ENCODE data around the gene EPC2.

The EPC2 gene, protein sequence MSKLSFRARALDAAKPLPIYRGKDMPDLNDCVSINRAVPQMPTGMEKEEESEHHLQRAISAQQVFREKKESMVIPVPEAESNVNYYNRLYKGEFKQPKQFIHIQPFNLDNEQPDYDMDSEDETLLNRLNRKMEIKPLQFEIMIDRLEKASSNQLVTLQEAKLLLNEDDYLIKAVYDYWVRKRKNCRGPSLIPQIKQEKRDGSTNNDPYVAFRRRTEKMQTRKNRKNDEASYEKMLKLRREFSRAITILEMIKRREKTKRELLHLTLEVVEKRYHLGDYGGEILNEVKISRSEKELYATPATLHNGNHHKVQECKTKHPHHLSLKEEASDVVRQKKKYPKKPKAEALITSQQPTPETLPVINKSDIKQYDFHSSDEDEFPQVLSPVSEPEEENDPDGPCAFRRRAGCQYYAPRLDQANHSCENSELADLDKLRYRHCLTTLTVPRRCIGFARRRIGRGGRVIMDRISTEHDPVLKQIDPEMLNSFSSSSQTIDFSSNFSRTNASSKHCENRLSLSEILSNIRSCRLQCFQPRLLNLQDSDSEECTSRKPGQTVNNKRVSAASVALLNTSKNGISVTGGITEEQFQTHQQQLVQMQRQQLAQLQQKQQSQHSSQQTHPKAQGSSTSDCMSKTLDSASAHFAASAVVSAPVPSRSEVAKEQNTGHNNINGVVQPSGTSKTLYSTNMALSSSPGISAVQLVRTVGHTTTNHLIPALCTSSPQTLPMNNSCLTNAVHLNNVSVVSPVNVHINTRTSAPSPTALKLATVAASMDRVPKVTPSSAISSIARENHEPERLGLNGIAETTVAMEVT

GRCh38 chr2:148643998-148644882 lies at the start of gene EPC2:
Gene EPC2, plus strand, starts transcription at chr2:148644751. Its CDS starts 267 bp downstream, at chr2:148645018.
- peaks cover 25% of the 10 kb centered on the region for H3K27me3 Mint-ChIP-seq (ENCODE audit: low read depth)
- H3K36me3 Mint-ChIP-seq (ENCODE audit: low read depth), result peaks cover 9% of the 10 kb centered on the region
- no peaks in the 10 kb centered on the region for H3K9me3 Mint-ChIP-seq
- peak within 1 kb of the TSS; percentile 97 for H3K27ac Mint-ChIP-seq
- peaks cover 26% of the 10 kb centered on the region for H3K4me1 Mint-ChIP-seq (ENCODE audit: low read depth)
- H3K4me3 Mint-ChIP-seq, result peak within 1 kb of the TSS; percentile 96

DNA sequence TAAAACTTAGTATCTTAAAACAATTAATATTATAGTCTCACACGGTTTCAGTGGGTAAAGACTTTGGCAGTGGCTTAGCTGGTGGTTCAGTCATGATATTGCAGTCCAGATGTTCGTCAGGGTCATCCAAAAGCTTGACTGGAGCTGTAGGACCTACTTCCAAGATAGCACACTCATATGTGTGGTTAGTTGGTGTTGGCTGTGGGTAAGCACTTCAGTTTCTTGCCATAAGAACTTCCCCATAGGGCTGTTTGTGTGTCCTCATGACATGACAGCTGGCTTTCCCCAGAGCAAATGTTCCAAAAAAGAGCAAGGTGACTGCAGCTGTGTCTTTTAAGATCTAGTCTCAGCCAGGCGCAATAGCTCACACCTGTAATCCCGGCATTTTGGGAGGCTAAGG lies 48.5 kb upstream of the EPC2 start:
- no peak overlapping the region for H3K4me3 Mint-ChIP-seq
- H3K9me3 Mint-ChIP-seq, result peaks cover 3% of the 10 kb centered on the region
- H3K27ac Mint-ChIP-seq, result no peak overlapping the region
- H3K27me3 Mint-ChIP-seq (ENCODE audit: low read depth), result peaks cover 15% of the 10 kb centered on the region
- peaks cover 1% of the 10 kb centered on the region for H3K4me1 Mint-ChIP-seq (ENCODE audit: low read depth)
- no peaks in the 10 kb centered on the region for H3K36me3 Mint-ChIP-seq (ENCODE audit: low read depth)

- Mint-ChIP-seq H3K4me3 (no peak overlapping the region), H3K27me3 (ENCODE audit: low read depth) (peaks cover 15% of the 10 kb centered on the region), H3K4me1 (ENCODE audit: low read depth) (peaks cover 15% of the 10 kb centered on the region), H3K27ac (no peak overlapping the region), H3K36me3 (ENCODE audit: low read depth) (peaks cover 4% of the 10 kb centered on the region), H3K9me3 (peaks cover 12% of the 10 kb centered on the region)
Measured at GRCh38 chr2:148599109-148599991, 45.2 kb upstream of the EPC2 start.

- Mint-ChIP-seq H3K27me3 (ENCODE audit: low read depth) (peaks cover 13% of the 10 kb centered on the region), H3K4me1 (ENCODE audit: low read depth) (peaks cover 15% of the 10 kb centered on the region), H3K4me3 (peak overlapping the region; percentile 25), H3K9me3 (peaks cover 11% of the 10 kb centered on the region), H3K36me3 (ENCODE audit: low read depth) (peaks cover 6% of the 10 kb centered on the region), H3K27ac (peak overlapping the region; percentile 82)
Measured at GRCh38 chr2:148602885-148603561, 41.5 kb upstream of the EPC2 start.

DNA sequence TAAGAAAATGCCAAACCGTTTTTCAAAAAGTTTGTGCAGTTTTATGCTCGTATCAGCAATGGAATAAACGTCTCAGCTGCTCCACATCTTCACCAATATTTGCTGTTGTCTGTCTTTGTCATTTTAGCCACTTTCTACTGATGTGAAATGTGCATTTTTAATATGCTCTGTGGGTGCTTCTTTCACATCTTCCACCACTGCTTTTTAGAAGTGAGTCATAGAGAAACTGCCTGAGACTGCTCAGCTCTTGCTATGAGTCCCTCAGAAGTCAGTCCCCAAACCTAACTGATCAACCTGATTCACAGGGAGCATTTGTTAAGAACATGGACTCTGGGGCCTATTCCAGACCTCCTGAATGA lies 41.0 kb upstream of the EPC2 start:
- Mint-ChIP-seq H3K27me3 (ENCODE audit: low read depth) (peaks cover 9% of the 10 kb centered on the region), H3K4me1 (ENCODE audit: low read depth) (peaks cover 15% of the 10 kb centered on the region), H3K27ac (peak overlapping the region; percentile 82), H3K36me3 (ENCODE audit: low read depth) (peaks cover 6% of the 10 kb centered on the region), H3K4me3 (peak overlapping the region; percentile 25), H3K9me3 (peaks cover 9% of the 10 kb centered on the region)

GRCh38 chr2:148604927-148605326 lies 39.6 kb upstream of the EPC2 start:
- H3K4me1 Mint-ChIP-seq (ENCODE audit: low read depth), result peaks cover 15% of the 10 kb centered on the region

GRCh38 chr2:148607566-148607965 lies 37.0 kb upstream of the EPC2 start:
- H3K4me3 Mint-ChIP-seq, result no peak overlapping the region
- H3K36me3 Mint-ChIP-seq (ENCODE audit: low read depth), result peaks cover 6% of the 10 kb centered on the region
- peaks cover 15% of the 10 kb centered on the region for H3K4me1 Mint-ChIP-seq (ENCODE audit: low read depth)
- H3K27me3 Mint-ChIP-seq (ENCODE audit: low read depth), result peaks cover 9% of the 10 kb centered on the region
- H3K27ac Mint-ChIP-seq, result no peak overlapping the region
- peaks cover 9% of the 10 kb centered on the region for H3K9me3 Mint-ChIP-seq

More at GRCh38 chr2:148604927-148605326, 39.6 kb upstream of the EPC2 start:
- peaks cover 9% of the 10 kb centered on the region for H3K9me3 Mint-ChIP-seq
- H3K4me3 Mint-ChIP-seq, result no peak overlapping the region
- H3K27me3 Mint-ChIP-seq (ENCODE audit: low read depth), result peaks cover 9% of the 10 kb centered on the region
- H3K27ac Mint-ChIP-seq, result no peak overlapping the region
- peaks cover 6% of the 10 kb centered on the region for H3K36me3 Mint-ChIP-seq (ENCODE audit: low read depth)

DNA sequence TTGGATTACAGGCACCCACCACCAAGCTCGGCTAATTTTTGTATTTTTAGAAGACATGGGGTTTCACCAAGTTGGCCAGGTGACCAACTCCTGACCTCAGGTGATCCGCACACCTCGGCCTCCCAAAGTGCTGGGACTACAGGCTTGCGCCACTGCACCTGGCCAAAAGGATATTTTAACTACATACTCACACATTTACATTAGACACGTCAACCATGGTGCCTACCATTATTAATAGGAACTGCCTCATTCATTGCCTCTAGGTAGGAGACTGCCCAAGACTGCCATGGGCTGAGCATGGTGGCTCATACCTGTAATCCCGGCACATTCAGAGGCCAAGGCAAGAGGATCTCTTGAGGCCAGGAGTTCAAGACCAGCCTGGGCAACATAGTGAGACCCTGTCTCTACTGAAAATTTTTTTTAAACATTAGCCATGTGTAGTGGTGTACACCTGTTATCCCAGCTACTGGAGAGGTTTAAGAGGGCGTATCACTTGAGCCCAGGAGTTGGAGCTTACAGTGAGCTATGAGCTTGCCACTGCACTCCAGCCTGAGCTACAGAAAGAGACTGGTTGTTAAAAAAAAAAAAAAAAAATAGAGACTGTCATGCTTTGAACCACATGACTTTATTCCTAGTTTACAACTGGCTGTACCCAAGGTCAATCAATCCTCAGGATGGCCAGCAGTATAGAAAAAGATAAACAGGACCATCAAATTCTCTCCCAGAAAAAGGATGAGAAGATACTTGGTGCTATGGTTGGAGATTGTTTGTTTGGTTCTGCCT lies 31.1 kb upstream of the EPC2 start:
- Mint-ChIP-seq H3K36me3 (ENCODE audit: low read depth) (peaks cover 4% of the 10 kb centered on the region), H3K9me3 (peaks cover 3% of the 10 kb centered on the region), H3K27me3 (ENCODE audit: low read depth) (no peaks in the 10 kb centered on the region), H3K27ac (no peak overlapping the region), H3K4me3 (no peak overlapping the region), H3K4me1 (ENCODE audit: low read depth) (peaks cover 17% of the 10 kb centered on the region)

DNA sequence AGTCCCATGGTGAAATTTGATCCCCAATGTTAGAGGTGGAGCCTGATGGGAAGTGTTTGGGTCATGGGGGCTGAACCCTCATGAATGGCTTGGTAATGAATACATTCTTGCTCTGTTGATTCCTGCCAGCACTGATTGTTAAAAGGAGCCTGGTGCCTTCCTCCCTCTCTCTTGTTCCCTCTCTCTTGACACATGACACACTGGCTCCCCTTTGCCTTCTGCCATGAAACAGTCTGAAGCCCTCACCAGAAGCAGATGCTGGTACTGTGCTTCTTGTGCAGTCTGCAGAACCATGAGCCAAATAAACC lies 30.6 kb upstream of the EPC2 start:
- Mint-ChIP-seq H3K36me3 (ENCODE audit: low read depth) (peaks cover 5% of the 10 kb centered on the region), H3K9me3 (peaks cover 3% of the 10 kb centered on the region), H3K4me1 (ENCODE audit: low read depth) (peaks cover 17% of the 10 kb centered on the region), H3K27ac (peak overlapping the region; percentile 70), H3K27me3 (ENCODE audit: low read depth) (no peaks in the 10 kb centered on the region), H3K4me3 (peak overlapping the region; percentile 2)

GRCh38 chr2:148614322-148615049 lies 30.1 kb upstream of the EPC2 start:
- Mint-ChIP-seq H3K27ac (peak overlapping the region; percentile 70), H3K36me3 (ENCODE audit: low read depth) (peaks cover 5% of the 10 kb centered on the region), H3K4me3 (peak overlapping the region; percentile 2), H3K9me3 (peaks cover 3% of the 10 kb centered on the region), H3K27me3 (ENCODE audit: low read depth) (no peaks in the 10 kb centered on the region), H3K4me1 (ENCODE audit: low read depth) (peaks cover 17% of the 10 kb centered on the region)

DNA sequence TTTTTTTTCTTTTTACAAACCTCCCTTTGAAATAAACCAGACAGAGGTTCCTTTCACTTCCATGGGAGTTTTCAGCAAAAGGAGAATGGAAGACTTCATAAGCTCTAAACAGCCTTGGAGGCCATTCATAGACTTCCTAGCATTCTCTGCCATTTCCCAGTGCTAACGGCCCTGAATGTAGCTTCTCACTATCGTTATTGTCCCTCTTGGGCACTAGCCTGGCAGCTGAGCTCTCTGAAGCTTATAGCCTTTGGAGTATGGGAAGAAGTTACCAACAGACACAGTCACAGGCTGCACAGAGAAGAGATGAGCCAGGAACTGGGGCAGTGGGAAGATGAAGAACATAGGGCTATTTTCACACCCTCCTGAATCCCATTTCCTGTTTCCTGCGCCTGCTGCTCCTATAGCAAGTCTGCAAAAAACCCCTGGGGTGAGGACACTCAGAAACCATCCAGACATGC lies 29.1 kb upstream of the EPC2 start:
- no peak overlapping the region for H3K4me3 Mint-ChIP-seq
- H3K9me3 Mint-ChIP-seq, result peaks cover 6% of the 10 kb centered on the region
- H3K27me3 Mint-ChIP-seq (ENCODE audit: low read depth), result no peaks in the 10 kb centered on the region
- H3K4me1 Mint-ChIP-seq (ENCODE audit: low read depth), result peaks cover 17% of the 10 kb centered on the region
- H3K36me3 Mint-ChIP-seq (ENCODE audit: low read depth), result peaks cover 5% of the 10 kb centered on the region
- no peak overlapping the region for H3K27ac Mint-ChIP-seq

DNA sequence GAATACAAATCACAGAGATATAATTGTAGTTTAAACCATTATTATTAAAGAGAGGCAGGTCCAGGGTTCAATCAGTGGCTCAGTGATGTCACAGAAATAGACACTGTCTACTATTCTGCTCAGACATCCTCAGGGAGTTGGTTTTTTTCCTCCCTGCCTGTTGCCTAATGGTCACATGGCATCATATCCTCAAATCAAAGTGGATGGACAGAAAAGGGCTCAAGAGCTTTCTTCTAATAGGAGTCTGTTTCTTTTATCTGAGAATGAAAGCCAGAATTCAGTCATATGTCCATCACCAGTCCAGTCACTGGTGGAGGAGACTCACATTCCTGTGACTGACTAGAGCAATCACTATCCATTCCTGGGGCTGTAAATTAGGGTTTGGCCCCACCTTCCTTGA lies 27.9 kb upstream of the EPC2 start:
- H3K4me1 Mint-ChIP-seq (ENCODE audit: low read depth), result peaks cover 17% of the 10 kb centered on the region
- H3K36me3 Mint-ChIP-seq (ENCODE audit: low read depth), result peaks cover 4% of the 10 kb centered on the region
- no peak overlapping the region for H3K27ac Mint-ChIP-seq
- H3K27me3 Mint-ChIP-seq (ENCODE audit: low read depth), result no peaks in the 10 kb centered on the region
- H3K4me3 Mint-ChIP-seq, result no peak overlapping the region
- H3K9me3 Mint-ChIP-seq, result peaks cover 6% of the 10 kb centered on the region

Measured in T-helper 1 cell treated with Interleukin-12 subunit alpha and Interleukin-12 subunit beta and Interleukin-4 antibody, amounts not matched to agents 30 μg/mL and 1 μg/mL, for 36 hours (primary cell).